GM19455 (cell line): ENCODE data around the gene PCDHGA9.
"Not testable (repeated sequence)": the region's sequence is repeated elsewhere in the genome, so short reads cannot be mapped to it uniquely, and the experiment has no call there.

Experiments used
- ATAC-seq: cut with Tn5 transposase; IDR thresholded peaks from one replicate; pipeline ENCODE4 v1.9.1; 2021; ENCODE audit not compliant: unreplicated experiment

The PCDHGA9 gene

DNA sequence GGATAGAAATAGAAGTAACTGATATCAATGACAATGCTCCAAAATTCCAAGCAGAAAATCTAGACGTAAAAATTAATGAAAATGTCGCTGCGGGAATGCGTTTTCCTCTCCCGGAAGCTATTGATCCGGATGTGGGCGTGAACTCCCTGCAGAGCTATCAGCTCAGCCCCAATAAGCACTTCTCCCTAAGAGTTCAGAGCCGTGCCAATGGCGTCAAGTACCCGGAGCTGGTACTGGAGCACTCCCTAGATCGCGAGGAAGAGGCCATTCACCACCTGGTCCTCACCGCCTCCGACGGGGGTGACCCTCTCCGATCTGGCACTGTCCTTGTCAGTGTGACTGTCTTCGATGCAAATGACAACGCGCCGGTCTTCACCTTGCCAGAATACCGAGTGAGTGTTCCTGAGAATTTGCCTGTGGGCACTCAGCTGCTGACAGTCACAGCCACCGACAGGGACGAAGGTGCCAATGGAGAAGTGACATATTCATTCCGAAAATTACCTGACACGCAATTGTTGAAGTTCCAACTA is 11.0 kb downstream of the PCDHGA9 start:
- ATAC-seq = no peak

DNA sequence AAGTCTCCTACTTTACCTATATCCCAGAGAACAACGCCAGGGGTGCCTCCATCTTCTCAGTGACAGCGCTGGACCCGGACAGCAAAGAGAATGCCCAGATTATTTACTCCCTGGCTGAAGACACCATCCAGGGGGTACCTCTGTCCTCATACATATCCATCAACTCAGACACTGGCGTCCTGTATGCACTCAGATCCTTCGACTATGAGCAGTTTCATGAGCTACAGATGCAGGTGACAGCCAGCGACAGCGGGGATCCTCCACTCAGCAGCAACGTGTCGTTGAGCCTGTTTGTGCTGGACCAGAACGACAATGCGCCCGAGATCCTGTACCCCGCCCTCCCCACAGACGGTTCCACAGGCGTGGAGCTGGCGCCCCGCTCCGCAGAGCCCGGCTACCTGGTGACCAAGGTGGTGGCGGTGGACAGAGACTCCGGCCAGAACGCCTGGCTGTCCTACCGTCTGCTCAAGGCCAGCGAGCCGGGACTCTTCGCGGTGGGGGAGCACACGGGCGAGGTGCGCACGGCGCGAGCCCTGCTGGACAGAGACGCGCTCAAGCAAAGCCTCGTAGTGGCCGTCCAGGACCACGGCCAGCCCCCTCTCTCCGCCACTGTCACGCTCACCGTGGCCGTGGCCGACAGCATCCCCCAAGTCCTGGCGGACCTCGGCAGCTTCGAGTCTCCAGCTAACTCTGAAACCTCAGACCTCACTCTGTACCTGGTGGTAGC is 12.1 kb downstream of the PCDHGA9 start:
- not testable (repeated sequence) for ATAC-seq

DNA sequence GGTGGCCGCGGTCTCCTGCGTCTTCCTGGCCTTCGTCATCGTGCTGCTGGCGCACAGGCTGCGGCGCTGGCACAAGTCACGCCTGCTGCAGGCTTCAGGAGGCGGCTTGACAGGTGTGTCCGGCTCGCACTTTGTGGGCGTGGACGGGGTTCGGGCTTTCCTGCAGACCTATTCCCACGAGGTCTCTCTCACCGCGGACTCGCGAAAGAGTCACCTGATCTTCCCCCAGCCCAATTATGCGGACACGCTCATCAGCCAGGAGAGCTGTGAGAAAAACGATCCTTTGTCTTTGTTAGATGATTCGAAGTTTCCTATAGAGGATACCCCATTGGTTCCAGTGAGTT is 12.7 kb downstream of the PCDHGA9 start:
- not testable (repeated sequence) for ATAC-seq

DNA sequence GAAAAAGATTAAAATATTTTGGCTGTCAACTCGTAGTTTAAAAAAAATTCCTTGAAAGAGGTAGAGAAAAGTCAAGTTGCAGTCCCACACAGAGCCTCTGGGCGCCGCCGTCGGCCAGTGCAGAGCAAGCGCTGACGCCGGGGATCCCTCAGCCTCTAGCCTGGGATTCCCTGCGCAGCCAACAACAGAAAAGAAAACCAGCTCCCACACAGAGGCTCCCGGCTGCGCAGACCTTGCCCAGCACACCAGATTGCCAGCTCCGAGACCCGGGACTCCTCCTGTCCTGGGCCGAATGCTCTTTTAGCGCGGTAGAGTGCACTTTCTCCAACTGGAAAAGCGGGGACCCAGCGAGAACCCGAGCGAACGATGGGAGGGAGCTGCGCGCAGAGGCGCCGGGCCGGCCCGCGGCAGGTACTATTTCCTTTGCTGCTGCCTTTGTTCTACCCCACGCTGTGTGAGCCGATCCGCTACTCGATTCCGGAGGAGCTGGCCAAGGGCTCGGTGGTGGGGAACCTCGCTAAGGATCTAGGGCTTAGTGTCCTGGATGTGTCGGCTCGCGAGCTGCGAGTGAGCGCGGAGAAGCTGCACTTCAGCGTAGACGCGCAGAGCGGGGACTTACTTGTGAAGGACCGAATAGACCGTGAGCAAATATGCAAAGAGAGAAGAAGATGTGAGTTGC is 15.1 kb downstream of the PCDHGA9 start, which contains the start of gene PCDHGB7:
Gene PCDHGB7, plus strand, starts transcription at position 184 of the 679 bp plus-strand sequence. Its CDS starts 183 bp downstream, at position 367.
- ATAC-seq = not testable (repeated sequence)

DNA sequence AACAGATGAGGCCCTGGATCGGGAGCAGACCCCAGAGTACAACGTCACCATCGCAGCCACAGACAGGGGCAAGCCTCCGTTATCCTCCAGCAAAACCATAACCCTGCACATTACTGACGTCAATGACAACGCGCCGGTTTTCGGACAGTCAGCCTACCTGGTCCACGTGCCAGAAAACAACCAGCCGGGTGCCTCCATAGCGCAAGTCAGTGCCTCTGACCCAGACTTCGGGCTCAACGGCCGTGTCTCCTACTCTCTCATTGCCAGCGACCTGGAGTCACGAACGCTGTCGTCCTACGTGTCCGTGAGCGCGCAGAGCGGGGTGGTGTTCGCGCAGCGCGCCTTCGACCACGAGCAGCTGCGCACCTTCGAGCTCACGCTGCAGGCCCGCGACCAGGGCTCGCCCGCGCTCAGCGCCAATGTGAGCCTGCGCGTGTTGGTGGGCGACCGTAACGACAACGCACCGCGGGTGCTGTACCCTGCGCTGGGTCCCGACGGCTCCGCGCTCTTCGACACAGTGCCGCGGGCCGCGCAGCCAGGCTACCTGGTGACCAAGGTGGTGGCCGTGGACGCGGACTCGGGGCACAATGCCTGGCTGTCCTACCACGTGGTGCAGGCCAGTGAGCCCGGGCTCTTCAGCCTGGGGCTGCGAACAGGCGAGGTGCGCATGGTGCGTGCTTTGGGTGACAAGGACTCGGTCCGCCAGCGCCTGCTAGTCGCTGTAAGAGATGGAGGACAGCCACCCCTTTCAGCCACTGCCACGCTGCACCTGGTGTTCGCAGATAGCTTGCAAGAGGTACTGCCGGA is 16.7 kb downstream of the PCDHGA9 start:
- ATAC-seq = no peak

DNA sequence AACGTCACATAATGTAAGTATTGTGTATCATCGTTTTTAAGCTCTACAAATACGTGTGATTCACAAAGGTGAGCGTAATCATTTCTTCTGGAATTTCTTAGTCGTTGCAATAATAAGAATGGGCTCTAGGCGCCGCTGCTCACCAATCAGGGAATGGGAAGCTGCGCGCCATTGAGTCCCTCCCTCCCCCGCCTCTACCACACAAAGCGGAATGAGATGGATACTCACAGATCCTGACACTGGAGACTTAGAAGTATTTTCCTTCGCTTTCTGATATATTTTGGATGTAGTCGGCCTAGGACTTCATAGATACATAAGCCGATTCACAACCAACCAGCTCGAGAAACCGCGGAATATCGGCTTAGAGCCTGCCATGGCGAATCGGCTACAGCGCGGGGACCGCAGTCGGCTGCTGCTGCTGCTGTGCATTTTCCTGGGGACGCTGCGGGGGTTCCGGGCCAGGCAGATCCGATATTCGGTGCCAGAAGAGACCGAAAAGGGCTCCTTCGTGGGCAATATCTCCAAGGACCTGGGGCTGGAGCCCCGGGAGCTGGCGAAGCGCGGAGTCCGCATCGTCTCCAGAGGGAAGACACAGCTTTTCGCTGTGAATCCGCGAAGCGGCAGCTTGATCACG is 18.4 kb downstream of the PCDHGA9 start, which contains the start of gene PCDHGA11:
Gene PCDHGA11, plus strand, starts transcription at position 197 of the 634 bp plus-strand sequence. Its CDS starts 177 bp downstream, at position 374.
- no peak for ATAC-seq

DNA sequence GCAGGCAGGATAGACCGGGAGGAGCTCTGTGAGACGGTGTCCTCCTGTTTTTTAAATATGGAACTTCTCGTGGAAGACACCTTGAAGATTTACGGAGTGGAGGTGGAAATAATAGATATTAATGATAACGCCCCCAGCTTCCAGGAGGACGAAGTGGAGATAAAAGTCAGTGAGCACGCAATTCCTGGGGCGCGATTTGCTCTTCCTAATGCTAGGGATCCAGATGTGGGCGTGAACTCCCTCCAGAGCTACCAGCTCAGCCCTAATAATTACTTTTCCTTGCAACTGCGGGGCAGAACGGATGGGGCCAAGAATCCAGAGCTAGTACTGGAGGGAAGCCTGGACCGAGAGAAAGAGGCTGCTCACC is 18.9 kb downstream of the PCDHGA9 start:
- no peak for ATAC-seq

DNA sequence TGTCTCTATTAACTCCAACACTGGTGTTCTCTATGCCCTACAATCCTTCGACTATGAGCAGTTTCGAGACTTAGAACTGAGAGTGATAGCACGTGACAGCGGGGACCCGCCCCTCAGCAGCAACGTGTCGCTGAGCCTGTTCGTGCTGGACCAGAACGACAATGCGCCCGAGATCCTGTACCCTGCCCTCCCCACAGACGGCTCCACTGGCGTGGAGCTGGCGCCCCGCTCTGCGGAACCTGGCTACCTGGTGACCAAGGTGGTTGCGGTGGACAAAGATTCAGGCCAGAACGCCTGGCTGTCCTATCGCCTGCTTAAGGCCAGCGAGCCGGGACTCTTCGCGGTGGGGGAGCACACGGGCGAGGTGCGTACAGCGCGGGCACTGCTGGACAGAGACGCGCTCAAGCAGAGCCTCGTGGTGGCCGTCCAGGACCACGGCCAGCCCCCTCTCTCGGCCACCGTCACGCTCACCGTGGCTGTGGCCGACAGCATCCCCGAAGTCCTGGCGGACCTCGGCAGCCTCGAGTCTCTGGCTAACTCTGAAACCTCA is 20.2 kb downstream of the PCDHGA9 start:
- ATAC-seq = no peak

DNA sequence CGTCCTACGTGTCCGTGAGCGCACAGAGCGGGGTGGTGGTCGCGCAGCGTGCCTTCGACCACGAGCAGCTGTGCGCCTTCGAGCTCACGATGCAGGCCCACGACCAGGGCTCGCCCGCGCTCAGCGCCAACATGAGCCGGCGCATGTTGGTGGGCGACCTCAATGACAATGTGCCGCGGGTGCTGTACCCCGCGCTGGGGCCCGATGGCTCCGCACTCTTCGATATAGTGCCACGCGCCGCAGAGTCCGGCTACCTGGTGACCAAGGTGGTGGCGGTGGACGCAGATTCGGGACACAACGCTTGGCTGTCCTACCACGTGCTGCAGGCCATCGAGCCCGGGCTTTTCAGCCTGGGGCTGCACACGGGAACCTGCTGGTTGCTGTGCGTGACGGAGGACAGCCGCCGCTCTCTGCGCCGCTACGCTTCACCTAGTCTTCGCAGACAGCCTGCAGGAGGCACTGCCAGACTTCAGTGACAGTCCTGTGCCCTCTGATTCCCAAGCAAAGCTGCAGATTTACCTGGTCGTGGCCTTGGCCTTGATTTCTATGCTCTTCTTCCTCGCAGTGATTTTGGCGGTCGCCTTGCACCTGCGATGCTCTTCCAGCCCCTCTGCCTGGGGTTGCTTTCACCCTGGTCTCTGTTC is 25.3 kb downstream of the PCDHGA9 start:
- ATAC-seq = no peak

DNA sequence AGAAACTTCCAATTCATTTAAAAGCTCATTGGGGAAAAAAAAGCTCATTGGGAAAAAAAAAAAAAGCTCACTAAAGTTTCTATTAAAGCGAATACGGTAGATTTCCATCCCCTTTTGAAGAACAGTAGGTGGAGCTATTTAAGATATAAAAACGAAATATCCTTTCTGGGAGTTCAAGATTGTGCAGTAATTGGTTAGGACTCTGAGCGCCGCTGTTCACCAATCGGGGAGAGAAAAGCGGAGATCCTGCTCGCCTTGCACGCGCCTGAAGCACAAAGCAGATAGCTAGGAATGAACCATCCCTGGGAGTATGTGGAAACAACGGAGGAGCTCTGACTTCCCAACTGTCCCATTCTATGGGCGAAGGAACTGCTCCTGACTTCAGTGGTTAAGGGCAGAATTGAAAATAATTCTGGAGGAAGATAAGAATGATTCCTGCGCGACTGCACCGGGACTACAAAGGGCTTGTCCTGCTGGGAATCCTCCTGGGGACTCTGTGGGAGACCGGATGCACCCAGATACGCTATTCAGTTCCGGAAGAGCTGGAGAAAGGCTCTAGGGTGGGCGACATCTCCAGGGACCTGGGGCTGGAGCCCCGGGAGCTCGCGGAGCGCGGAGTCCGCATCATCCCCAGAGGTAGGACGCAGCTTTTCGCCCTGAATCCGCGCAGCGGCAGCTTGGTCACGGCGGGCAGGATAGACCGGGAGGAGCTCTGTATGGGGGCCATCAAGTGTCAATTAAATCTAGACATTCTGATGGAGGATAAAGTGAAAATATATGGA is 27.9 kb downstream of the PCDHGA9 start, which contains the start of gene PCDHGA12:
Gene PCDHGA12, plus strand, starts transcription at position 176 of the 782 bp plus-strand sequence. Its CDS starts 253 bp downstream, at position 429.
- peak; percentile 89 for ATAC-seq

DNA sequence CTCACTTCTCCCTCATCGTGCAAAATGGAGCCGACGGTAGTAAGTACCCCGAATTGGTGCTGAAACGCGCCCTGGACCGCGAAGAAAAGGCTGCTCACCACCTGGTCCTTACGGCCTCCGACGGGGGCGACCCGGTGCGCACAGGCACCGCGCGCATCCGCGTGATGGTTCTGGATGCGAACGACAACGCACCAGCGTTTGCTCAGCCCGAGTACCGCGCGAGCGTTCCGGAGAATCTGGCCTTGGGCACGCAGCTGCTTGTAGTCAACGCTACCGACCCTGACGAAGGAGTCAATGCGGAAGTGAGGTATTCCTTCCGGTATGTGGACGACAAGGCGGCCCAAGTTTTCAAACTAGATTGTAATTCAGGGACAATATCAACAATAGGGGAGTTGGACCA is 28.7 kb downstream of the PCDHGA9 start:
- ATAC-seq = peak; percentile 54

DNA sequence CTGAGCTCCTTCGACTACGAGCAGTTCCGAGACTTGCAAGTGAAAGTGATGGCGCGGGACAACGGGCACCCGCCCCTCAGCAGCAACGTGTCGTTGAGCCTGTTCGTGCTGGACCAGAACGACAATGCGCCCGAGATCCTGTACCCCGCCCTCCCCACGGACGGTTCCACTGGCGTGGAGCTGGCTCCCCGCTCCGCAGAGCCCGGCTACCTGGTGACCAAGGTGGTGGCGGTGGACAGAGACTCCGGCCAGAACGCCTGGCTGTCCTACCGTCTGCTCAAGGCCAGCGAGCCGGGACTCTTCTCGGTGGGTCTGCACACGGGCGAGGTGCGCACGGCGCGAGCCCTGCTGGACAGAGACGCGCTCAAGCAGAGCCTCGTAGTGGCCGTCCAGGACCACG is 29.7 kb downstream of the PCDHGA9 start:
- ATAC-seq = not testable (repeated sequence)

DNA sequence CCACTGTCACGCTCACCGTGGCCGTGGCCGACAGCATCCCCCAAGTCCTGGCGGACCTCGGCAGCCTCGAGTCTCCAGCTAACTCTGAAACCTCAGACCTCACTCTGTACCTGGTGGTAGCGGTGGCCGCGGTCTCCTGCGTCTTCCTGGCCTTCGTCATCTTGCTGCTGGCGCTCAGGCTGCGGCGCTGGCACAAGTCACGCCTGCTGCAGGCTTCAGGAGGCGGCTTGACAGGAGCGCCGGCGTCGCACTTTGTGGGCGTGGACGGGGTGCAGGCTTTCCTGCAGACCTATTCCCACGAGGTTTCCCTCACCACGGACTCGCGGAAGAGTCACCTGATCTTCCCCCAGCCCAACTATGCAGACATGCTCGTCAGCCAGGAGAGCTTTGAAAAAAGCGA is 30.1 kb downstream of the PCDHGA9 start:
- not testable (repeated sequence) for ATAC-seq

DNA sequence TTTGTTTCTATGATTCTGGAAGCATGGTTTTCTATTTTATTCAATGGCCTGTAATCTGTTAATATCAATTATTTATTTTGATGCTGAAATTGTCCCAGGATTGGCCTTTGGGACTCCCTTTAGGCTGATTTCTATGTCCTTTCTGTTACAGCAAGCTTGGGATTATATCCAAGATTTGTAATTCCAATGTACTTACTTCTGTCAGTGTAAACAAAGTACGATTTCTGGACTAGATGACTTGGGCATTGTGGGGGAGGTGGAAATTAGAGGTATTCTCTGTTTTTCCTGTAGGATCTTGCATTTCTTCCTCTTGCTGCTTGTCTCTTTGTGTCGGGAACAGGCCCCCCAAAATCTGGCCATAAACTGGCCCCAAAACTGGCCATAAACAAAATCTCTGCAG is 31.4 kb downstream of the PCDHGA9 start:
- no peak for ATAC-seq

DNA sequence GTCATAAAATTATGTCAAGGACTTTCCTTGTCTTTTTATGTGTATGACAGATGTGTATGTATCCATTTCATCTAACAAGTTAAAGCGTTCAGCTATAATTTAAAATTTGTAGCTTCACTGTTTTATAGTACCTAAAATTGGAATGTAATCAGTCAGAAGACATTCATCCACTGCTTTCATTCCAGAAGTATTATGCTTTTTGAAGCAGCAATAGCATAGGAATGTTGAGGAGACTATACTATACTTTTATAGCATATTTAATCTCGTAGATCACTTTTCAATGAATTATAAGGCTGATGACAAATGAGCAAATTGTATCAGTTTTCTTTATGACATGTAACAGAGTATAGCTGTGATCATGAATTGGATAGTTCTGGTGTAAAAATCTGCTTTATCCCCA is 34.6 kb downstream of the PCDHGA9 start:
- ATAC-seq = no peak

DNA sequence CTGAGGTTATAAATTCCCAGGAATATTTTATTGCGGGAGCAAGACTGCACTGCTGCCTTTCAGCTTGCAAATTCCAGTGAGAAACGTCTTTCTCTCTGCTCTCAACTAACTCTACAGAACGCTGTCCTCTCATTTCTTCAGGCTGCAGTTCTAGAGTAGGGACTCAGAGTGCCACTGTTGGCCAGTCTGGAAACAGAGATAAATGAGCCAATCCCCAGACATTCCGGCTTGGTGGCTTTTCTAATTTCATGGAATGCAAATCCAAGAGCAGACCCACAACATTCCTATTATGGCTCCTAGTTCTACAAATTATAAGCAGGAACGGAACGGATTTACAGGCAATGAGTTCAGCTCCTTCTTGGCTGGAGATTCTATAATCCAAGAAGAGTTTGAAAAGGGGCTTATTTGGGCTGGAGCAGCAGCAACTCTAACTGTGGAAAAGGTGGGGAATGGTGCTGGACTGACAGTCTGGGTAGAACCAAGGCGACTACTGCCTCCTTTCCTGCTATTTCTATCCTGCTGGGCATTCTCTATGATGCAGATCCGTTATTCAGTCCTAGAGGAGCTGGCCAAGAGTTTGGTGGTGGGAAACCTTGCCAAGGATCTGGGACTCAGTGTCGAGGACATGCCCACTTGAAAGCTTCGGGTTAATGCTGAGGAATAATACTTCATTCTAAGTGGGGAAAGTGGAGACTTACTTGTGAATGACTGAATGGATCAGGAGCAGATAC is 37.0 kb downstream of the PCDHGA9 start:
- no peak for ATAC-seq

DNA sequence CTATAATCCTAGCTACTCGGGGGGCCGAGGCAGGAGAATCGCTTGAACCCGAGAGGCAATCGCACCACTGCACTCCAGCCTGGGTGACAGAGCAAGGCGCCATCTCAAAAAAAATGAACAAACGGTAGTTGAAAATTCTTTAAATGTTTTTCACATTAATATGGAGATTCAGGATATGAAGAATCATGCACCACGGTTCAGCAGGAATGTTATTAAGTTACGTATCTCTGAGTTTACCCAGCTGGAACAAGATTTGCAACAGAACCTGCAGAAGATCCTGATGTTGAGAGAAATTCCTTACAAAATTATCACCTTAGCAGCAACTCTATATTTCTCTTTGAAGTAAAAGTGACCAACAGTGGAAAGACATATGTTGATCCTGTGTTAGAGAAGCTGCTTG is 37.8 kb downstream of the PCDHGA9 start:
- ATAC-seq = no peak

DNA sequence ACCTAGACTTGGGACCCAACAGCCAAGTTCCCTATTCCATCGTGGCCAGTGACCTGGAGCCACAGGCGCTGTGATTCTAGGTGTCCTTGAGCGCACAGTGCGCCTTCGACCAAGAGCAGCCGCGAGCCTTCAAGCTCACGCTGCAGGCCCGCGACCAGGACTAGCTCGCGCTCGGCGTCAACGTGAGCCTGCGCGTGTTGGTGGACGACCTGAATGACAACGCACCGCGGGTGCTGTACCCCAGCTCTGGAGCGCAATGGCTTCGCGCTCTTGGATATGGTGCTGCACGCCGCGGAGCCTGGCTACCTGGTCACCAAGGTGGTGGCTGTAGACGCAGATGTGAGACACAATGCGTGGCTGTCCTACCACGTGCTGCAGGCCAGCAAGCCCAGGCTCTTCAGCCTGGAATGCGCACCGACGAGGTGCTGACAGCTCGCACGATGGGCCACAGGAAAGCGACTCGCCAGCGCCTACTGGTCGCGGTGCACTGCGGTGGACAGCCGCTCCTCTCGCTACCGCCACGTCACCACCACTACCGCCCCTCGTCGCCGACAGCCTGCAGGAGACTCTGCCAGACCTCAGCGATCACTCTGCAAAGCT is 39.1 kb downstream of the PCDHGA9 start:
- no peak for ATAC-seq
